ENCODE data around the gene DONSON.

Gene DONSON

DNA sequence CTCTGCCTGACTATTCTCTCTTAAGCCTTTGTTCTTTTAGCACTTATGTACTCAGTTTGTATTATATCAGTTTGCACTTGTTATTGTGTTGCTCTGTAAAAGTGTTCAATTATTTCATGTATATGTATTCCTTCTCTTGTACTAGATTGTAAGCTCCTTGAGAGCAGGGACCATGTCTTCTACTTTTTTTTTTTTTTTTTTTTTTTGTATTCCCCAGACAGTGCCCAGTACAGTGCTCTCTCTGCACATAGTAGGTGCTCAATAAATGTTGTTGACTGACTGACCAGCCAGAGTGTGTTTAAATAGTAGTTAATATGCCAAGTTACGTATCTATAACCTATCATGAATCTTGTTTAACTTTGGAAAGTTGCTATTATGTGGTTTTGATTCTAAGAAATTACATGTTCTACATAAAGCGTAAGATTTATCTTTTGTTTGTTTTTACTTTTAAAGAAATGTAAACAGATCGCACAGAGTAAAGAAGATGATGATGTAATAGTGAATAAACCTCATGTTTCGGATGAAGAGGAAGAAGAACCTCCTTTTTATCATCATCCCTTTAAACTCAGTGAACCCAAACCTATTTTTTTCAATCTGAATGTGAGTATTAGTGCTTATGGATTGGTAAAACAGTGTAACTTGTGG, 29.6 kb downstream of the DONSON start:
- ChIA-PET POLR2A (no interaction called here), CTCF (interaction anchor here (0.8 to 1.4 kb wide), 3 partner anchors 47 to 53 kb away, joined by 3 to 4 read pairs (median 4); no protein-coding TSS in a partner anchor)
- H3K4me3 ChIP-seq (ENCODE audit: low read depth, low read length): no peak overlapping the region
- DNase-seq (ENCODE audit: low read depth, low spot score): no peak
- no peak for TF ChIP-seq CTCF (IDR thresholded peaks at IDR 0.05; ENCODE audit: insufficient read depth, low read length, missing control alignments)

- ChIA-PET CTCF (interaction anchor here (1.0 to 1.2 kb wide), 2 partner anchors 12 to 30 kb away, joined by 3 to 5 read pairs; partner anchors contain the start of gene DONSON), POLR2A (no interaction called here)
- no peak for DNase-seq (ENCODE audit: low read depth, low spot score)
- no peak for TF ChIP-seq CTCF (IDR thresholded peaks at IDR 0.05; ENCODE audit: insufficient read depth, low read length, missing control alignments)
- no peak overlapping the region for H3K4me3 ChIP-seq (ENCODE audit: low read depth, low read length)
Observed at GRCh38 chr21:33557447-33557846, 31.0 kb downstream of the DONSON start.

- ChIA-PET POLR2A (interaction anchor here (1.1 kb wide), 1 partner anchor 10 kb away, joined by 3 read pairs; no protein-coding TSS in a partner anchor), CTCF (interaction anchor here (1.3 kb wide), 1 partner anchor 13 kb away, joined by 3 read pairs; the partner anchor contains the start of gene GART)
- no peak for TF ChIP-seq CTCF (IDR thresholded peaks at IDR 0.05; ENCODE audit: insufficient read depth, low read length, missing control alignments)
- H3K4me3 ChIP-seq (ENCODE audit: low read depth, low read length): no peak overlapping the region
- DNase-seq (ENCODE audit: low read depth, low spot score): no peak
Observed at GRCh38 chr21:33554982-33555344, 33.5 kb downstream of the DONSON start.

DNA sequence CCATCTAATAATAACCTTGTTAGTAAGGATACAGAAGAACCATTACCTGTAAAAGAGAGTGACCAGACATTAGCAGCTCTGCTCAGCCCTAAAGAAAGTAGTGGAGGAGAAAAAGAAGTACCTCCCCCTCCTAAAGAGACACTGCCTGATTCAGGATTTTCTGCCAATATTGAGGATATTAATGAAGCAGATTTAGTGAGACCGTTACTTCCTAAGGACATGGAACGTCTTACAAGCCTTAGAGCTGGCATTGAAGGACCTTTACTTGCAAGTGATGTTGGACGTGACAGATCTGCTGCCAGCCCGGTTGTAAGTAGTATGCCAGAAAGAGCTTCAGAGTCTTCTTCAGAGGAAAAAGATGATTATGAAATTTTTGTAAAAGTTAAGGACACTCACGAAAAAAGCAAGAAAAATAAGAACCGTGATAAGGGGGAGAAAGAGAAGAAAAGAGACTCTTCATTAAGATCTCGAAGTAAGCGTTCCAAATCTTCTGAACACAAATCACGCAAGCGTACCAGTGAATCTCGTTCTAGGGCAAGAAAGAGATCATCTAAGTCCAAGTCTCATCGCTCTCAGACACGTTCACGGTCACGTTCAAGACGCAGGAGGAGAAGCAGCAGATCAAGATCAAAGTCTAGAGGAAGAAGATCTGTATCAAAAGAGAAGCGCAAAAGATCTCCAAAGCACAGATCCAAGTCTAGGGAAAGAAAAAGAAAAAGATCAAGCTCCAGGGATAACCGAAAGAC, 34.1 kb downstream of the DONSON start:
- ChIA-PET POLR2A (interaction anchor here (1.1 kb wide), 1 partner anchor 10 kb away, joined by 3 read pairs; no protein-coding TSS in a partner anchor), CTCF (interaction anchor here (1.3 kb wide), 1 partner anchor 13 kb away, joined by 3 read pairs; the partner anchor contains the start of gene GART)
- DNase-seq (ENCODE audit: low read depth, low spot score): no peak
- no peak overlapping the region for H3K4me3 ChIP-seq (ENCODE audit: low read depth, low read length)
- TF ChIP-seq CTCF (IDR thresholded peaks at IDR 0.05; ENCODE audit: insufficient read depth, low read length, missing control alignments): no peak

- H3K4me3 ChIP-seq (ENCODE audit: low read depth, low read length): no peak overlapping the region
- ChIA-PET POLR2A (no interaction called here), CTCF (no interaction called here)
- DNase-seq (ENCODE audit: low read depth, low spot score): no peak
- no peak for TF ChIP-seq CTCF (IDR thresholded peaks at IDR 0.05; ENCODE audit: insufficient read depth, low read length, missing control alignments)
Observed at GRCh38 chr21:33552999-33553598, 35.4 kb downstream of the DONSON start.
